Heart right ventricle (tissue), 16 donors: Measurements from ENCODE around the gene VPS26B. TPM values are rescaled to one million over a fixed set of nuclear protein-coding genes. Genes with fewer than 3 reads are reported as not detected.

Experiments used
- ATAC-seq, 8 donors: fragments of 200-7000 bp; cut with Tn5 transposase; one replicate each; pipeline ENCODE4 v1.9.1; 2020; ENCODE audit warnings: mild to moderate bottlenecking in 8 of 8, moderate library complexity in 8 of 8, moderate number of reproducible peaks in 1 of 8
- DNase-seq, 2 donors: peaks; one replicate each; pipeline ENCODE4 v3.0.0-alpha.2; 2020
- H3K27ac ChIP-seq, 10 donors: fragments of 200-600 bp; sonication (generic) in 2 of 10; one replicate each; pipeline versions ENCODE4 v1.5.0 to v1.8.0; 2020 to 2022; ENCODE audit warnings: mild to moderate bottlenecking in 3 of 10
- H3K27me3 ChIP-seq, 7 donors: fragments of 200-600 bp; one replicate each; pipeline ENCODE4 v1.8.0; 2021 to 2022; ENCODE audit warnings: mild to moderate bottlenecking in 2 of 7
- H3K36me3 ChIP-seq, 9 donors: fragments of 200-600 bp; sonication (generic) in 1 of 9; one replicate each; pipeline versions ENCODE4 v1.5.0 to v1.8.0; 2020 to 2022; ENCODE audit warnings: mild to moderate bottlenecking in 2 of 9
- H3K4me1 ChIP-seq, 9 donors: fragments of 200-600 bp; sonication (generic) in 1 of 9; one replicate each; pipeline versions ENCODE4 v1.5.0 to v1.8.0; 2020 to 2022; ENCODE audit warnings: mild to moderate bottlenecking in 4 of 9
- H3K4me3 ChIP-seq, 10 donors: fragments of 200-600 bp; sonication (generic) in 2 of 10; one replicate each; pipeline versions ENCODE4 v1.5.0 to v1.8.0; 2020 to 2022; ENCODE audit warnings: mild to moderate bottlenecking in 7 of 10, moderate library complexity in 2 of 10
- H3K9me3 ChIP-seq, 11 donors: fragments of 200-600 bp in 10 of 11; sonication (generic) in 2 of 11; one replicate each; pipeline versions ENCODE4 v1.5.0 to v1.8.0; 2013 to 2022; ENCODE audit warnings: mild to moderate bottlenecking in 2 of 11, control low read depth in 1 of 11, moderate library complexity in 1 of 11
- WGBS, 2 donors: extraction: QIAGEN DNeasy Blood & Tissue Kit; methylation state at CpG; one replicate each; pipeline ENCODE4 v1.1.7; 2013; ENCODE audit warnings: inconsistent platforms in 1 of 2; 5-methylcytosine and 5-hydroxymethylcytosine counted together
- intact Hi-C, 10 donors: fragments of 100-400 bp; cut with DNase I; formaldehyde crosslinking; loops; one replicate each; pipeline versions ENCODE4 v1.11.1 to v1.14.2; 2022
- polyA plus RNA-seq, 2 donors: library from polyadenylated mRNA; stranded (reverse); fragments of 200-250 nt; gene quantifications; one replicate each; pipeline ENCODE4 v1.2.3, GENCODE V29; 2013
- total RNA-seq, 10 donors: library from RNA; stranded (reverse); fragmentation: NEBNext Ultra II Directional in 3 of 10; extraction: Animal tissue kit (Norgen Biotek cat#: 25700) in 3 of 10; gene quantifications; one replicate each; pipeline versions ENCODE4 v1.2.1 to v1.2.4, GENCODE V29; 2021 to 2023
- TF ChIP-seq, protein P1 (sequence below), 9 donors: fragments of 200-600 bp; sonication (generic) in 2 of 9; IDR thresholded peaks; one replicate each; pipeline versions ENCODE4 v1.5.0 to v1.8.0; 2021 to 2022; ENCODE audit warnings: antibody characterized with exemption in 9 of 9, mild to moderate bottlenecking in 5 of 9, moderate library complexity in 1 of 9
- donor health status: Arrhythmogenic right ventricular cardiomyopathy.
- donor health status: ischemic (EF 13 %, LVEDD 7.1; RV severe dilation, severe dysfunction).
- donor health status: healthy with polysubstance abuse.
- donor health status: DM: no; HTN: yes; CAD: no.
- donor health status: DM: no; HTN: no; CAD: no.
- donor health status: ischemic (EF 25% LVEDD 6.9; RV normal size, moderate dysfunction).
- donor health status: ischemic (EF 25% LVEDD 5.7; RV mildly dilated, moderate dysfunction).
- donor health status: healthy.
- donor health status: DM: yes; HTN: yes; CAD: no.
- donor health status: Ischemic cardiomyopathy.
- donor health status: ischemic (EF 35%, LVEDD 5.7; RV mildly dilated, moderate dysfunction).
- donor health status: nonischemic (EF 11% LVEDD 7.7; RV severe dilation, severe dysfunction).
- donor health status: DM: yes; HTN: yes; CAD: no.
- donor health status: PGD.
- donor health status: ischemic (EF 29% LVEDD 5.4; RV normal size, mild dysfunction).
- donor health status: nonischemic (EF 23%, LVEDD 6.1; RV moderate dilation, normal function).

The VPS26B gene
- total and polyA plus RNA-seq, 12 donors: 19.9 to 49.6 (median 34.5) TPM

DNA sequence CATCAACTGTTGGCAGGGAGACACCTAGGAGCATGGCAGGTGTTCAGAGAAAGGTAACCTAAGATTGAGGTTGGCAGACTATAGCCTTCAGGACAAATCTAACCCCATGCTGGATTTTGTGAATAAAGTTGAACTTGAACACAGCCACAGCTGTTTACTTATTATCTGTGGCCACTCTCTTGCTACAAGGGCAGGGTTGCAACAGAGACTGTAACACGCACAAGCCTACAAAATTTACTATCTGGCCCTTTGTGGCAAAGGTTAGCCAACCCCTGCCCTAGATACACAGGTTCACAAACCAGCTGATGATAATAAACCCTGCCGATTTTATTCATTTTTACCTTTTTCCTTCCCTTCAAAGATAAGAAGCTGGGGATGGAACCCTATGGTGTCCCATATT, 26.2 kb downstream of the VPS26B start:
- intact Hi-C loops: loop anchor here in 2 of 10 donors (10.0 kb wide), 2 partner anchors 186 to 206 kb away; partner anchors contain the start of gene JAM3 (in 1 of the 2)
- TF ChIP-seq, protein P1, sequence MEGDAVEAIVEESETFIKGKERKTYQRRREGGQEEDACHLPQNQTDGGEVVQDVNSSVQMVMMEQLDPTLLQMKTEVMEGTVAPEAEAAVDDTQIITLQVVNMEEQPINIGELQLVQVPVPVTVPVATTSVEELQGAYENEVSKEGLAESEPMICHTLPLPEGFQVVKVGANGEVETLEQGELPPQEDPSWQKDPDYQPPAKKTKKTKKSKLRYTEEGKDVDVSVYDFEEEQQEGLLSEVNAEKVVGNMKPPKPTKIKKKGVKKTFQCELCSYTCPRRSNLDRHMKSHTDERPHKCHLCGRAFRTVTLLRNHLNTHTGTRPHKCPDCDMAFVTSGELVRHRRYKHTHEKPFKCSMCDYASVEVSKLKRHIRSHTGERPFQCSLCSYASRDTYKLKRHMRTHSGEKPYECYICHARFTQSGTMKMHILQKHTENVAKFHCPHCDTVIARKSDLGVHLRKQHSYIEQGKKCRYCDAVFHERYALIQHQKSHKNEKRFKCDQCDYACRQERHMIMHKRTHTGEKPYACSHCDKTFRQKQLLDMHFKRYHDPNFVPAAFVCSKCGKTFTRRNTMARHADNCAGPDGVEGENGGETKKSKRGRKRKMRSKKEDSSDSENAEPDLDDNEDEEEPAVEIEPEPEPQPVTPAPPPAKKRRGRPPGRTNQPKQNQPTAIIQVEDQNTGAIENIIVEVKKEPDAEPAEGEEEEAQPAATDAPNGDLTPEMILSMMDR (IDR thresholded peaks at IDR 0.05): no peak
- ATAC-seq (no peak), DNase-seq (no peak)
- no peak overlapping the region for H3K4me3 ChIP-seq
- WGBS, 2 donors: 89 to 93% methylated on average over 2 of the region's 2 CpGs
- no peaks in the 10 kb centered on the region for H3K27me3 ChIP-seq
- H3K36me3 ChIP-seq: peaks cover 0 to 60% (median 42%) of the 10 kb centered on the region in 9 donors
- peaks cover 7 to 36% (median 25%) of the 10 kb centered on the region in 9 donors for H3K4me1 ChIP-seq
- no peaks in the 10 kb centered on the region for H3K9me3 ChIP-seq
- H3K27ac ChIP-seq: no peak overlapping the region

DNA sequence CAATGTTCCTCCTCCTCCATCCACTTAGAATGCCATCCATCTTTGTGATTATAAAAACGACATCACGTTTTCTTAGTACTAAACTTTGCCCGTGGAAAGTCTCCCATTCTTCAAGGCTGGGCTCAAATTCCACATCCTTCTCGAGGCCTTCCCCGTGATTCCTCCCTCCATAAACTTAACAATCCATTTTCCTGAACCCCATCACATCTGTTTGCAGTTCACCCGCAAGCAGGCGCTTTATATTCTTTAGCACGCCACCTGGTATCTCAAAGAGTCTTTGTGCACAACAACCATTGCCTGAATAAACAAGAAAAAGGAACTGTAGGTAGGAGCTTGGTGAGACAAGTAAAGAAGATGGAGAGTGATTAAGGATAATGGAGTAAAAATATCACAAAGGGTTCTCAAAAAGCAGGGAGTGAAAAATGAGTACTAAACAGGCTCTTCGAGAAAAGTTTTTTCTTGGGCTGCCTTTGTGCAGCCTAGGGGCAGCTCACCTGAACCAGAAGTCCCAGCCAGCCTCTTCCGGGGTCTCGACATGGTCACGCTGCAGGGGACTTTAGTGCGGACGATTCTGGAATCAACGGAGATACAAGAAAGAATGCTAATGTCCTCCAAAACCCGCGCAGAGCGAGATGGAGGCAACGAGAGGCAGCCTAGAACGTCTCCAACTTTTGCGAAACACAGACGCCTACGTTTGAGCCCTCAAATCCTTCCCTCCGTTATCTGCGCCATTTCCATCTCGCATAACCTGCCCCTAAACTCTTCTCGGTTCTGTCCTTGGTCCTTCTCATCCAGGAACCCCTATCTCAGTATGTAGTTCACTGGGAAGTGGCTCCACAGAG, 28.1 kb downstream of the VPS26B start:
- DNase-seq: peak in 1 of 2 donors; percentile 18

DNA sequence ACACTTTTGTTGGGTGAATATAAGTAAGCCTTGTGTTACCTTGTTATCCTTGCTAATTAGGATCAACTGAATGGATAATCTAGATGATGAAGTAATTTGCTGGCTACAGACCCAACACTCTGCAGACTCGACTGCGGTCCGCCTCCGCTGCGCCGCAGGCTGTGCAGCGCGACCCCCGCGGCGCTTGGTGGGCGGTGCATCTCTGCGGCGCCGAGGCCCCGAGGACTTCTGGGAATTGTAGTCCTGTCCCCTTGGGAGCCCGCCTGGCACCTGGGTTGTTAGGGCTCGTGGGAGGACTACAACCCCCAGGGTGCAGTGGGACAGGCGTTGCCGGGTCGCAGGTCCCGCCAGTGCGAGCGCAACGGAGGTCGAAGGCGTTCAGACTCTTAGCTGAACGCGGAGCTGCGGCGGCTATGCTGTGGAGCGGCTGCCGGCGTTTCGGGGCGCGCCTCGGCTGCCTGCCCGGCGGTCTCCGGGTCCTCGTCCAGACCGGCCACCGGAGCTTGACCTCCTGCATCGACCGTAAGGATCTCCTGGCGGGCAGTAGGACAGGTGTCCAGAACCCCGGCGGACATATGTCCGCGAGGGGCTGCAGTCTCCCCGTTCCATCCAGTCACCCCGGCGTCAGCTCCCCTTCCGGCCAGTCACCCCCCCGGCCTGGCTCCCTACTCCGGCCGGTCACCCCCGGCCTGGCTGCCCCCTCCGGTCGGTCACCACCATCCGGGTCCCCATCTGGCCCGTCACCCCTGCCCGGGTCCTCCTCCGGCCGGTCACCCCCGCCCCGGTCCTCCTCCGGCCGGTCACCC, 28.9 kb downstream of the VPS26B start, which contains the start of the genes ACAD8 and THYN1:
TSS of gene ACAD8 (plus strand) at position 381 of the 806 bp plus-strand sequence. CDS start at position 414, 33 bp downstream.
TSS of gene THYN1 (minus strand) at position 165 of the 806 bp plus-strand sequence. CDS start 470 bp downstream, outside the sequence.
- no peaks in the 10 kb centered on the region for H3K9me3 ChIP-seq
- H3K4me3 ChIP-seq: peak within 1 kb of the TSS; percentile 82 to 97 (median 93)
- WGBS, 2 donors: 1% methylated on average over 69 to 70 of the region's 70 CpGs
- intact Hi-C loops: loop anchor here in 5 of 10 donors (1.0 to 10.0 kb wide), 4 partner anchors 29 to 209 kb away; partner anchors contain the start of genes VPS26B (in 5 of the 5) and JAM3 (in 1 of the 5)
- peaks cover 7 to 36% (median 25%) of the 10 kb centered on the region in 9 donors for H3K4me1 ChIP-seq
- H3K27me3 ChIP-seq: no peaks in the 10 kb centered on the region
- TF ChIP-seq, protein P1 (IDR thresholded peaks at IDR 0.05): peak in 8 of 9 donors; percentile 12 to 64 (median 48)
- ATAC-seq (peak; percentile 100), DNase-seq (peak; percentile 96 to 98)
- H3K36me3 ChIP-seq: peaks cover 0 to 52% (median 20%) of the 10 kb centered on the region in 9 donors
- peak within 1 kb of the TSS; percentile 16 to 86 (median 80) for H3K27ac ChIP-seq

More for the DNA sequence above, 28.1 kb downstream of the VPS26B start:
- TF ChIP-seq, protein P1 (IDR thresholded peaks at IDR 0.05): no peak
- peak in 6 of 8 donors; percentile 1 to 32 (median 26) for ATAC-seq
- peak overlapping the region; percentile 82 to 97 (median 93) for H3K4me3 ChIP-seq
- 8 to 9% methylated on average over 27 of the region's 27 CpGs for WGBS, 2 donors
- H3K27ac ChIP-seq: peak overlapping the region in 9 of 10 donors; percentile 59 to 86 (median 80)
- no peaks in the 10 kb centered on the region for H3K9me3 ChIP-seq
- H3K4me1 ChIP-seq: peaks cover 7 to 36% (median 25%) of the 10 kb centered on the region in 9 donors
- intact Hi-C loops: loop anchor here in 5 of 10 donors (1.0 to 10.0 kb wide), 4 partner anchors 28 to 208 kb away; partner anchors contain the start of genes VPS26B (in 5 of the 5) and JAM3 (in 1 of the 5)
- H3K27me3 ChIP-seq: no peaks in the 10 kb centered on the region
- peaks cover 0 to 52% (median 25%) of the 10 kb centered on the region in 9 donors for H3K36me3 ChIP-seq
